HEK293 (cell line): ENCODE data around the gene TRAF4.

ENCODE experiments used
- ATF2 ChIP-seq: fragments of 450-650 bp; formaldehyde crosslinking; IDR thresholded peaks from 2 replicates; pipeline ENCODE4 v1.5.1; 2016; ENCODE audit warnings: missing biosample characterization, missing genetic modification characterization, low read depth
- BCL11A ChIP-seq: fragments of 450-650 bp; formaldehyde crosslinking; IDR thresholded peaks from 2 replicates; pipeline ENCODE4 v1.5.1; 2016; ENCODE audit warnings: low read depth, missing biosample characterization, missing genetic modification characterization
- REST ChIP-seq: fragments of 450-650 bp; formaldehyde crosslinking; IDR thresholded peaks from 2 replicates; pipeline ENCODE4 v1.5.1; 2016; ENCODE audit warnings: missing biosample characterization, missing genetic modification characterization
- SP3 ChIP-seq: fragments of 450-650 bp; formaldehyde crosslinking; IDR thresholded peaks from 2 replicates; pipeline ENCODE4 v1.5.1; 2016; ENCODE audit warnings: missing biosample characterization, missing genetic modification characterization
- ZBTB20 ChIP-seq: fragments of 450-650 bp; formaldehyde crosslinking; IDR thresholded peaks from 2 replicates; pipeline ENCODE4 v1.5.1; 2016; ENCODE audit warnings: missing biosample characterization, missing genetic modification characterization
- ZBTB7A ChIP-seq: fragments of 450-650 bp; formaldehyde crosslinking; IDR thresholded peaks from 2 replicates; pipeline ENCODE4 v1.5.1; 2016; ENCODE audit warnings: low read depth, missing biosample characterization, missing genetic modification characterization
- ZFP41 ChIP-seq: fragments of 450-650 bp; formaldehyde crosslinking; IDR thresholded peaks from 2 replicates; pipeline ENCODE4 v1.5.1; 2016; ENCODE audit warnings: missing biosample characterization, missing genetic modification characterization, borderline replicate concordance
- ZNF202 ChIP-seq: fragments of 450-650 bp; formaldehyde crosslinking; IDR thresholded peaks from 2 replicates; pipeline ENCODE4 v1.5.1; 2016; ENCODE audit warnings: missing biosample characterization, missing genetic modification characterization, borderline replicate concordance
- ZNF221 ChIP-seq: fragments of 450-650 bp; formaldehyde crosslinking; IDR thresholded peaks from 2 replicates; pipeline ENCODE4 v1.5.1; 2017; ENCODE audit warnings: missing biosample characterization, missing genetic modification characterization, borderline replicate concordance
- ZNF350 ChIP-seq: fragments of 450-650 bp; formaldehyde crosslinking; IDR thresholded peaks from 2 replicates; pipeline ENCODE4 v1.5.0; 2017; ENCODE audit warnings: missing biosample characterization, mild to moderate bottlenecking, missing genetic modification characterization
- ZNF366 ChIP-seq: fragments of 450-650 bp; formaldehyde crosslinking; conservative IDR thresholded peaks from 2 replicates; pipeline ENCODE4 v1.5.1; 2016; ENCODE audit warnings: missing biosample characterization, missing genetic modification characterization
- ZNF624 ChIP-seq: fragments of 450-650 bp; formaldehyde crosslinking; IDR thresholded peaks from 2 replicates; pipeline ENCODE4 v1.5.1; 2017; ENCODE audit warnings: missing biosample characterization, missing genetic modification characterization
- TF ChIP-seq, protein P1 (sequence below): fragments of 450-650 bp; formaldehyde crosslinking; IDR thresholded peaks from 2 replicates; pipeline ENCODE4 v1.5.1; 2016; ENCODE audit warnings: missing biosample characterization, missing genetic modification characterization
- TF ChIP-seq, protein P2 (sequence below): fragments of 450-650 bp; formaldehyde crosslinking; IDR thresholded peaks from 2 replicates; pipeline ENCODE4 v1.5.1; 2016; ENCODE audit warnings: missing biosample characterization, missing genetic modification characterization

DNA sequence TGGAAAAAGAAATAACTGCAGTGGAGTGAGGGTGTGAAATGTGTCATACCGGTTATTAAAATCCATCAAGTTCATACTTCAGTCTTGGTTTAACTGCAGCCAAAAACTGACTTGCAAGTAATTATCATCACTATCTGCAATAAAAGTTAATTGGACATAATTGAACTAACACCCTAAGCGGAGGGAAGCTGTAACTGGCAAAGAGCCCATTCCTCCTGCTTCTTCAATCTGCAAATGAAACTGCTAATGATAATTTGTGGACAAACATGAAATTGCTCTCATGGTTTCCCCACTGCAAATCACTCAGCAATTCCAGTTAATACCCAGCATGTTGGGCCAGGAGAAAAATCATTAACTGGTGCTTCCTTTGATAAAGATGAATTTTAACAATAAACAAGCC lies 52.3 kb downstream of the TRAF4 start:
- TF ChIP-seq ZNF202 (tag by site-specific recombination), result no peak
- TF ChIP-seq SP3 (tag by site-specific recombination), result no peak
- TF ChIP-seq ZNF624 (tag by site-specific recombination), result no peak
- no peak for TF ChIP-seq REST (tag by site-specific recombination)
- TF ChIP-seq ZBTB7A, result no peak
- TF ChIP-seq ZNF366 (tag by site-specific recombination), result peak; percentile 77
- TF ChIP-seq ZBTB20 (tag by site-specific recombination), result no peak
- TF ChIP-seq, protein P1, sequence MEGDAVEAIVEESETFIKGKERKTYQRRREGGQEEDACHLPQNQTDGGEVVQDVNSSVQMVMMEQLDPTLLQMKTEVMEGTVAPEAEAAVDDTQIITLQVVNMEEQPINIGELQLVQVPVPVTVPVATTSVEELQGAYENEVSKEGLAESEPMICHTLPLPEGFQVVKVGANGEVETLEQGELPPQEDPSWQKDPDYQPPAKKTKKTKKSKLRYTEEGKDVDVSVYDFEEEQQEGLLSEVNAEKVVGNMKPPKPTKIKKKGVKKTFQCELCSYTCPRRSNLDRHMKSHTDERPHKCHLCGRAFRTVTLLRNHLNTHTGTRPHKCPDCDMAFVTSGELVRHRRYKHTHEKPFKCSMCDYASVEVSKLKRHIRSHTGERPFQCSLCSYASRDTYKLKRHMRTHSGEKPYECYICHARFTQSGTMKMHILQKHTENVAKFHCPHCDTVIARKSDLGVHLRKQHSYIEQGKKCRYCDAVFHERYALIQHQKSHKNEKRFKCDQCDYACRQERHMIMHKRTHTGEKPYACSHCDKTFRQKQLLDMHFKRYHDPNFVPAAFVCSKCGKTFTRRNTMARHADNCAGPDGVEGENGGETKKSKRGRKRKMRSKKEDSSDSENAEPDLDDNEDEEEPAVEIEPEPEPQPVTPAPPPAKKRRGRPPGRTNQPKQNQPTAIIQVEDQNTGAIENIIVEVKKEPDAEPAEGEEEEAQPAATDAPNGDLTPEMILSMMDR (tag by site-specific recombination), result no peak
- no peak for TF ChIP-seq ZNF350 (tag by site-specific recombination)
- peak; percentile 33; the same call in 1 of the 2 replicates for TF ChIP-seq BCL11A (tag by site-specific recombination)
- TF ChIP-seq ZNF221 (tag by site-specific recombination), result no peak
- no peak for TF ChIP-seq ZFP41 (tag by site-specific recombination)
- TF ChIP-seq, protein P2, sequence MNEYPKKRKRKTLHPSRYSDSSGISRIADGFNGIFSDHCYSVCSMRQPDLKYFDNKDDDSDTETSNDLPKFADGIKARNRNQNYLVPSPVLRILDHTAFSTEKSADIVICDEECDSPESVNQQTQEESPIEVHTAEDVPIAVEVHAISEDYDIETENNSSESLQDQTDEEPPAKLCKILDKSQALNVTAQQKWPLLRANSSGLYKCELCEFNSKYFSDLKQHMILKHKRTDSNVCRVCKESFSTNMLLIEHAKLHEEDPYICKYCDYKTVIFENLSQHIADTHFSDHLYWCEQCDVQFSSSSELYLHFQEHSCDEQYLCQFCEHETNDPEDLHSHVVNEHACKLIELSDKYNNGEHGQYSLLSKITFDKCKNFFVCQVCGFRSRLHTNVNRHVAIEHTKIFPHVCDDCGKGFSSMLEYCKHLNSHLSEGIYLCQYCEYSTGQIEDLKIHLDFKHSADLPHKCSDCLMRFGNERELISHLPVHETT (tag by site-specific recombination), result no peak
- no peak for TF ChIP-seq ATF2
